Type B pancreatic cell (in vitro differentiated cells): ENCODE measurements around the gene ANKRD62. TPM values are rescaled to one million over a fixed set of nuclear protein-coding genes. Genes with fewer than 3 reads are reported as not detected.

ENCODE experiments used
- DNase-seq: peaks from one replicate; pipeline ENCODE4 v3.0.0; 2021; ENCODE audit warnings: mixed read lengths; ENCODE audit not compliant: unreplicated experiment; ENCODE audit errors: extremely low spot score
- H3K27ac Mint-ChIP-seq: 2 replicates; pipeline ENCODE4 v1.8.0; 2021; ENCODE audit warnings: mild to moderate bottlenecking, mixed read lengths
- H3K27me3 Mint-ChIP-seq: 2 replicates; pipeline ENCODE4 v1.8.0; 2021; ENCODE audit warnings: mixed read lengths
- H3K36me3 Mint-ChIP-seq: 2 replicates; pipeline ENCODE4 v1.8.0; 2021; ENCODE audit warnings: mixed read lengths
- H3K4me1 Mint-ChIP-seq: one replicate; pipeline ENCODE4 v1.8.0; 2021; ENCODE audit warnings: mixed read lengths; ENCODE audit not compliant: unreplicated experiment
- H3K4me3 Mint-ChIP-seq: 2 replicates; pipeline ENCODE4 v1.8.0; 2021; ENCODE audit warnings: mild to moderate bottlenecking, mixed read lengths
- H3K9me3 Mint-ChIP-seq: 2 replicates; pipeline ENCODE4 v1.8.0; 2021; ENCODE audit warnings: mixed read lengths
- long read RNA-seq: library from polyadenylated mRNA; unstranded; transcript quantifications from one replicate; pipeline ENCODE4 v2.0.0, GENCODE V29; 2020
- total RNA-seq: library from RNA; stranded (reverse); gene quantifications from 2 replicates; pipeline ENCODE4 v1.2.1, GENCODE V29; 2021; ENCODE audit warnings: low replicate concordance
- TF ChIP-seq, protein P1 (sequence below): fragments of 200-600 bp; sonication (generic); conservative IDR thresholded peaks from 2 replicates; pipeline ENCODE4 v1.5.0; 2021; ENCODE audit warnings: antibody characterized with exemption, mild to moderate bottlenecking

ANKRD62 gene
- total RNA-seq = not detected in 2 replicates
- long read RNA-seq = 0 reads

DNA sequence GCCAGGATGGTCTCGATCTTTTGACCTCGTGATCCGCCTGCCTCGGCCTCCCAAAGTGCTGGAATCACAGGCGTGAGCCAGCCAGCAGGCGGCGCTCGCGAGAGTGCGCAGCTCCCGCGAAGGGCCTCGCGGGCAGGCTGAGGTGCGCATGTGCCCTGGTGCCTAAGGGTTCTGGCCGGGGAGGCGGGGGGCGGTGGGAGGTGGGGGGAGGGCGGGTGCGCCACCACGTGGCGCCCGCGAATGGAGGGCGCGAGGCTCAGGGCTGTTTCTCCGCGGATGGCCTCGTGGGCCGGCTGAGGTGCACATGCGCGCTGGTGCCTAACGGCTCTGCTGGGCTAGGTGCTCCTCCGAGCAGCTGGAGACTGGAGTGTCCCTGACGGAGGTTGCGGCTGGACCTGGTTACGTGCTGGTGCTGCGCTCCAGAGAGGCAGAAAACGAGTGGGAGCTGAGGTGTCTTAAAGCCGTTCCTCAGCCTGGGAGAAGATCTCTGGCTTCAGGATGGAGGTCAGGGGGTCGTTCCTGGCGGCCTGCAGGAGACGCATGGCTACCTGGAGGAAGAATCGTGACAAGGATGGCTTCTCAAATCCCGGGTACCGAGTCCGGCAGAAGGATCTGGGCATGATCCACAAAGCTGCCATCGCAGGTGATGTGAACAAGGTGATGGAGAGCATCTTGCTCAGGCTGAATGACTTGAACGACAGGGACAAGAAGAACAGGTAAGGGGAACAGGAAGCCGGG is at the start of gene ANKRD62:
Gene ANKRD62, plus strand, starts transcription at position 324 of the 738 bp plus-strand sequence. Its CDS starts 175 bp downstream, at position 499.
- Mint-ChIP-seq H3K4me3 (no peak within 1 kb of the TSS), H3K27ac (no peak within 1 kb of the TSS), H3K27me3 (peaks cover 8% of the 10 kb centered on the region), H3K9me3 (no peaks in the 10 kb centered on the region), H3K36me3 (no peaks in the 10 kb centered on the region), H3K4me1 (no peaks in the 10 kb centered on the region)
- TF ChIP-seq, protein P1, sequence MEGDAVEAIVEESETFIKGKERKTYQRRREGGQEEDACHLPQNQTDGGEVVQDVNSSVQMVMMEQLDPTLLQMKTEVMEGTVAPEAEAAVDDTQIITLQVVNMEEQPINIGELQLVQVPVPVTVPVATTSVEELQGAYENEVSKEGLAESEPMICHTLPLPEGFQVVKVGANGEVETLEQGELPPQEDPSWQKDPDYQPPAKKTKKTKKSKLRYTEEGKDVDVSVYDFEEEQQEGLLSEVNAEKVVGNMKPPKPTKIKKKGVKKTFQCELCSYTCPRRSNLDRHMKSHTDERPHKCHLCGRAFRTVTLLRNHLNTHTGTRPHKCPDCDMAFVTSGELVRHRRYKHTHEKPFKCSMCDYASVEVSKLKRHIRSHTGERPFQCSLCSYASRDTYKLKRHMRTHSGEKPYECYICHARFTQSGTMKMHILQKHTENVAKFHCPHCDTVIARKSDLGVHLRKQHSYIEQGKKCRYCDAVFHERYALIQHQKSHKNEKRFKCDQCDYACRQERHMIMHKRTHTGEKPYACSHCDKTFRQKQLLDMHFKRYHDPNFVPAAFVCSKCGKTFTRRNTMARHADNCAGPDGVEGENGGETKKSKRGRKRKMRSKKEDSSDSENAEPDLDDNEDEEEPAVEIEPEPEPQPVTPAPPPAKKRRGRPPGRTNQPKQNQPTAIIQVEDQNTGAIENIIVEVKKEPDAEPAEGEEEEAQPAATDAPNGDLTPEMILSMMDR = no peak
- DNase-seq = no peak

DNA sequence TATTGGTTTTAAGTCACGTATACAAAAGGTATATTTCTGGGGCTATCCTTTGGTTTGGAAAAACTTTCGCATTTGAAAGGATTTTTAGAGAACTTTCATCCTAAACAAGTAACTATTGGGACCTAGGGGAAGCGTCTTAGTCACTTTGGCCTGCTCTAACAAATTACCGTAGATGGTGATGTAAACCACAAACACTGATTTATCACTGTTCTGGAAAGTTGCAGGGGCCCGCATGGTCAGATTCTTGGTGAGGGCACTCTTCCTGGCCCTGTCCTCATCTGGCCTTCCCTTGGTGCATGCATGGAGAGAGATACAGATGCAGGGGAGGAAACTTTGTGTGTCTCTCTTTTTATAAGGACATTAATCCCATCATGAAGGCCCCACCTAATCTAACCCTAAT is 49.1 kb upstream of the ANKRD62 start:
- Mint-ChIP-seq H3K4me3 (no peak overlapping the region), H3K27me3 (peaks cover 15% of the 10 kb centered on the region), H3K9me3 (no peaks in the 10 kb centered on the region), H3K27ac (no peak overlapping the region), H3K36me3 (no peaks in the 10 kb centered on the region), H3K4me1 (peaks cover 5% of the 10 kb centered on the region)
- TF ChIP-seq, protein P1 = no peak
- DNase-seq = peak; percentile 18

DNA sequence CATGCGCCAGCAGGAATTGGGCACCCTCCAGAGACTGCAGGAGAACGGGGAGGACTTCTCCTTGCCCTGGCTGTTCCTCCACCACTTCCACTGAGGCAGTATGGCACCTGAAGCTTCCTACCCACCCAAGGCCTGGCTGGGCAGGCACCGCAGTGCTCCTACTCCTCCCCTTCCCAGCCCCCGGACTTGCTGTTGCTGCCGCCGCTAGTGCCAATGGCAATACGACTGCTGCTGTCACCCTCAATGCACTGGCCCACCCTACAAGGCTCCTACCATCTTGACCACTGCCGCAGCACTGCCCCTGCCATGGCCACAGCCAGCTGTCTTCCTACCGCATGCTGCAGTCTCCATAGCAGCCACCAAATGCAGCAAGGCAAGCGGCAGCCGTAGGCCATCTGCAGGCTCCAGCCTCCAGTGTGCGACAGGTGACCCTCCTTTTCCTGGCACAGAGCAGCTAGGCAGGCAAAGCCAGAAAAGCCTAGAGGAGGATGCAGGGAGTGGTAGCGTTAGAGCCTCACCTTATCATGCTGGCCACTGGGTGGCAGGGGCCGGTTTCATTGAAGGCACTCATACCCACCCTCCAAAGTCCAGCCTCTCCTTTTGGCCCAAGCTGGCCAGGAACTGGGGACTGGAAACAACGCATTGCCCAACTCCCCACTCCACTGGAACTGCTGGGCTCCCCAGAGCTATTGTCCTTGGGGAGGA is 47.4 kb upstream of the ANKRD62 start:
- Mint-ChIP-seq H3K4me1 (peaks cover 6% of the 10 kb centered on the region), H3K36me3 (no peaks in the 10 kb centered on the region), H3K27ac (no peak overlapping the region), H3K27me3 (peaks cover 19% of the 10 kb centered on the region), H3K4me3 (no peak overlapping the region), H3K9me3 (no peaks in the 10 kb centered on the region)
- DNase-seq = peak; percentile 58
- TF ChIP-seq, protein P1 = no peak

DNA sequence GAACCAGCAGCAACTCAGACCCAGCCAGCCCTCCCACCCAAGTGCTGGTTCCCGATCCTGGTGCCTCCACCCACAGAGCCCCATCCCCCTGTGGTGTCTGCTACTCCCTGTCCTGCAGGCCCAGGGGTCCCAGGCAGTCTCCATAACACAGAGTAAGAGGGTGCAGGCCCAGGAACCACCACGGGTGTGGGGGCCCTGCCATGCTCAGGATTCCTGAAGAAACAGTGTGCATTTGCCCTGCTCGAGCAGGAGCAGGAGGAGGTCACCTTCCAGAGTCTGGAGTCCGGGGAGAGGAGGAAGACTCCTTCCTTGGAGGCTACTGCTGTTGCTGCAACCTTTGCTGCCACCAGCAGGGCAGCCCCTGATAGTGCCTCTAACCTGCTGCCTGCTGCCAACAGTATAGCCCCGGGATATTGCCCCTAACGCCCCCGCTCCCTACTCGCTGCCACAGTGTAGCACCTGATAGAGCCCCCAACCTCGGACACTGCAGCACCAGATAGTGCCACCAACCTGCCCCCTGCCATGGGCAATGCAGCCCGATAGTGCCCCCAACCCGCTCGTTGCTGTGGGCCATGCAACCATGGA is 46.8 kb upstream of the ANKRD62 start:
- H3K4me1 Mint-ChIP-seq = peaks cover 3% of the 10 kb centered on the region
- H3K9me3 Mint-ChIP-seq = no peaks in the 10 kb centered on the region
- TF ChIP-seq, protein P1 = peak; percentile 39

DNA sequence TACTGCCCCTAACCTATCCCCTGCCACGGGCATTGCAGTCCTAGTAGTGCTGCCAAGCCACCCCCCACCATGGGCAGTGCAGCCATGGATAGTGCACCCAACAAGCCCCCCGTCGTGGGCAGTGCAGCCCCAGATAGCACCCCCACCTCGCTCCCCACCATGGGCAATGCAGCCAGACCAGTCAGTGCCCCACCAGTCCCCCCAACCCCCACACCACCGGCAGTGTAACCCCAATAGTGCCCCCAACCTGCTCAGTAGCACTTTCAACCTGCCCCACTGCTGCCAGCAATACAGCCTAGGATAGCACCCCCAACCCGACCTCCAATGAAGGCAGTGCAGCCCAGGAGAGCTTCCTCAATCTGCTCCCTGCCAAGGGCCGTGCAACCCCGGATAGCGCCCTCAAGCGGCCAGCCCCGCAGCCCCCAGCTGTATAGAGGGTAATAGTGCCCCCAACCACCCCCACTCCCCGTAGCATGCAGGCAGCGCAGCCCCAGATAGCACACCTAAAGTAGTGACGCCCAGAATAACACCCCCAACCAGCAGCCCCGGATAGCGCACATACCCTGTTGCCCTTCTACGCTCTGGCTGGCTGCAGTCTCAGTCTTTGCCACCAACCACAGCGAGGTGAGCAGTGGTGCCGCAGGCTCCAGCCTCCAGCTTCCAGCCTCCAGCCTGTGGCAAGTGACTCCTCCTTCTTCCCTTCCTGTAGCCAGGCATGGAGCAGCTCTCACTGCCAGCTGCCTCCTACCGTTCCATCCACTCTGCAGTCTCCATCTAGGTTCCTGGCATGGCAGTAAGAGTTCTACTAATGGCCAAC is 45.4 kb upstream of the ANKRD62 start:
- Mint-ChIP-seq H3K4me1 (peaks cover 3% of the 10 kb centered on the region), H3K9me3 (no peaks in the 10 kb centered on the region), H3K4me3 (no peak overlapping the region), H3K27me3 (peaks cover 17% of the 10 kb centered on the region), H3K36me3 (no peaks in the 10 kb centered on the region), H3K27ac (no peak overlapping the region)
- DNase-seq = peak; percentile 59
- TF ChIP-seq, protein P1 = no peak

More for the DNA sequence above, 46.8 kb upstream of the ANKRD62 start:
- Mint-ChIP-seq H3K27me3 (peaks cover 19% of the 10 kb centered on the region), H3K36me3 (no peaks in the 10 kb centered on the region), H3K4me3 (no peak overlapping the region), H3K27ac (no peak overlapping the region)
- peak; percentile 55 for DNase-seq
